Heart left ventricle (tissue), 13 donors: ENCODE results near the gene G6PC3.

Source experiments
- CTCF ChIP-seq, 12 donors: fragments of 200-600 bp; sonication (generic) in 4 of 12; IDR thresholded peaks; one replicate each; pipeline versions ENCODE4 v1.5.0 to v1.8.0; 2018 to 2022; ENCODE audit warnings: antibody characterized with exemption in 12 of 12, mild to moderate bottlenecking in 5 of 12
- POLR2A ChIP-seq, 2 donors: fragments of 450-650 bp; IDR thresholded peaks; one replicate each; pipeline ENCODE4 v1.6.1; 2017; ENCODE audit warnings: antibody characterized with exemption in 2 of 2, mild to moderate bottlenecking in 2 of 2, moderate library complexity in 2 of 2
- donor health status: ischemic (EF 13 %, LVEDD 7.1; RV severe dilation, severe dysfunction).
- donor health status: DM: no; HTN: yes; CAD: no.
- donor health status: DM: no; HTN: no; CAD: no.
- donor health status: ischemic (EF 25% LVEDD 6.9; RV normal size, moderate dysfunction).
- donor health status: ischemic (EF 25% LVEDD 5.7; RV mildly dilated, moderate dysfunction).
- donor health status: ischemic (EF 35%, LVEDD 5.7; RV mildly dilated, moderate dysfunction).
- donor health status: nonischemic (EF 11% LVEDD 7.7; RV severe dilation, severe dysfunction).
- donor health status: DM: yes; HTN: yes; CAD: no.
- donor health status: PGD.
- donor health status: ischemic (EF 29% LVEDD 5.4; RV normal size, mild dysfunction).
- donor health status: nonischemic (EF 23%, LVEDD 6.1; RV moderate dilation, normal function).

GRCh38 chr17:44084131-44084538, 13.6 kb downstream of the G6PC3 start:
- no peak for TF ChIP-seq POLR2A (IDR thresholded peaks at IDR 0.05)
- TF ChIP-seq CTCF (IDR thresholded peaks at IDR 0.05) = peak in 7 of 12 donors; percentile 10 to 37 (median 15)
